Smooth muscle cell of the brain vasculature (primary cell): ENCODE results near the gene SYS1.

ENCODE experiments used
- DNase-seq: peaks from one replicate; pipeline ENCODE4 v3.0.0-alpha.2; 2012; ENCODE audit warnings: low read depth, low spot score

SYS1 gene

GRCh38 chr20:45362804-45363610 is at the start of gene SYS1:
Gene SYS1, plus strand, starts transcription at chr20:45363156. Its CDS starts 376 bp downstream, at chr20:45363532.
- DNase-seq = peak; percentile 94

- no peak for DNase-seq
Measured at GRCh38 chr20:45313943-45314342, 49.0 kb upstream of the SYS1 start.

- no peak for DNase-seq
Measured at GRCh38 chr20:45315672-45316071, 47.3 kb upstream of the SYS1 start.

- DNase-seq = no peak
Measured at GRCh38 chr20:45316150-45317080, 46.5 kb upstream of the SYS1 start.

- no peak for DNase-seq
Measured at GRCh38 chr20:45317826-45318225, 45.1 kb upstream of the SYS1 start.

GRCh38 chr20:45318386-45318939 is 44.5 kb upstream of the SYS1 start:
- DNase-seq = no peak

- no peak for DNase-seq
Measured at GRCh38 chr20:45318948-45319347, 44.0 kb upstream of the SYS1 start.

- no peak for DNase-seq
Measured at GRCh38 chr20:45320948-45321595, 41.9 kb upstream of the SYS1 start.

GRCh38 chr20:45322952-45323383 is 40.0 kb upstream of the SYS1 start:
- no peak for DNase-seq

GRCh38 chr20:45323731-45324130 is 39.2 kb upstream of the SYS1 start:
- DNase-seq = no peak

GRCh38 chr20:45325371-45325770 is 37.6 kb upstream of the SYS1 start:
- DNase-seq = no peak

- DNase-seq = no peak
Measured at GRCh38 chr20:45328451-45328850, 34.5 kb upstream of the SYS1 start.

GRCh38 chr20:45329497-45330319 is 33.2 kb upstream of the SYS1 start:
- no peak for DNase-seq

- DNase-seq = no peak
Measured at GRCh38 chr20:45330476-45330875, 32.5 kb upstream of the SYS1 start.

GRCh38 chr20:45336530-45337366 is 26.2 kb upstream of the SYS1 start:
- DNase-seq = no peak

- DNase-seq = no peak
Measured at GRCh38 chr20:45337367-45338120, 25.4 kb upstream of the SYS1 start.

- no peak for DNase-seq
Measured at GRCh38 chr20:45338121-45339030, 24.6 kb upstream of the SYS1 start.

- DNase-seq = no peak
Measured at GRCh38 chr20:45339084-45339483, 23.9 kb upstream of the SYS1 start.
